HepG2 (cell line): ENCODE data around the gene ABI3. TPM values are rescaled to one million over a fixed set of nuclear protein-coding genes. Genes with fewer than 3 reads are reported as not detected.
A peak's percentile ranks its signal among the peaks of the same experiment; 100 is the strongest.

ENCODE experiments used
- ATAC-seq: fragments of 200-7000 bp; cut with Tn5 transposase; 3 replicates; pipeline ENCODE4 v1.9.1; 2020; ENCODE audit warnings: mild to moderate bottlenecking, moderate library complexity
- BruUV-seq: library from RNA; stranded (reverse); fragments of 400-500 nt; replicated peaks from 2 replicates; lab custom pipeline; 2021; lab: Mats Ljungman, UMichigan
- CTCF ChIA-PET: fragments of 300-600 bp; formaldehyde crosslinking; extraction: SDS; loops from one replicate; lab custom pipeline; 2021; ENCODE audit warnings: low total read pairs, inconsistent platforms, low intra/inter-chr PET ratio; lab: Yijun Ruan, JAX
- POLR2A ChIA-PET: fragments of 350-600 bp; sonication (Branson Sonifier 250); formaldehyde crosslinking; loops from one replicate; lab custom pipeline; 2020; ENCODE audit warnings: antibody characterized with exemption, inconsistent platforms; lab: Yijun Ruan, JAX
- DNase-seq: peaks from one replicate; pipeline ENCODE4 v3.0.0-alpha.2; 2015; ENCODE audit warnings: low spot score
- FAIRE-seq: peaks from 3 replicates; lab custom pipeline; 2011; peaks lifted over from hg19 to GRCh38; lab: Jason Lieb, UNC
- H2AFZ ChIP-seq: one replicate; pipeline ENCODE4 v1.6.1; 2011; ENCODE audit warnings: low read length, inconsistent platforms
- H3K27ac ChIP-seq: fragments of 300-600 bp; 3 replicates; pipeline ENCODE4 v1.8.0; 2011; ENCODE audit warnings: mixed run types, mild to moderate bottlenecking, mixed read lengths, low read length, inconsistent platforms; ENCODE audit not compliant: insufficient read depth; ENCODE audit errors: extremely low read length
- H3K27me3 ChIP-seq, 2 experiments: fragments of 200-600 bp in 1 of 2; 2 replicates in 1 of 2; 3 replicates in 1 of 2; pipeline versions ENCODE4 v1.6.0 to v1.8.0; 2011; ENCODE audit warnings: low read length in 2 of 2, mild to moderate bottlenecking in 2 of 2, moderate library complexity in 2 of 2, inconsistent platforms in 1 of 2; ENCODE audit not compliant: insufficient read depth in 2 of 2, control insufficient read depth in 1 of 2
- H3K36me3 ChIP-seq, 2 experiments: fragments of 200-600 bp in 1 of 2; replicated peaks in 1 of 2; 2 replicates in 1 of 2; 3 replicates in 1 of 2; pipeline versions ENCODE4 v1.5.1 to v1.8.0; 2011; ENCODE audit warnings: low read length in 2 of 2, inconsistent platforms in 1 of 2; ENCODE audit not compliant: insufficient read depth in 2 of 2, control insufficient read depth in 1 of 2
- H3K4me1 ChIP-seq: 2 replicates; pipeline ENCODE4 v1.5.1; 2012; ENCODE audit warnings: low read length, inconsistent platforms; ENCODE audit not compliant: insufficient read depth
- H3K4me2 ChIP-seq: 2 replicates; pipeline ENCODE4 v1.6.0; 2011; ENCODE audit warnings: low read depth, low read length, inconsistent platforms
- H3K4me3 ChIP-seq, 3 experiments: fragments of 200-600 bp in 1 of 3; sonication (generic), shearing (Covaris generic) in 1 of 3; replicated peaks in 1 of 3; 2 replicates each; pipeline ENCODE4 v1.5.1; 2011 to 2016; ENCODE audit warnings: low read length in 3 of 3, inconsistent platforms in 2 of 3, low read depth in 2 of 3, mild to moderate bottlenecking in 2 of 3, control low read depth in 1 of 3, mixed read lengths in 1 of 3; ENCODE audit not compliant: insufficient read depth in 1 of 3
- H3K79me2 ChIP-seq: one replicate; pipeline ENCODE4 v1.6.1; 2011; ENCODE audit warnings: low read length, inconsistent platforms; ENCODE audit not compliant: insufficient read depth
- H3K9ac ChIP-seq: 2 replicates; pipeline ENCODE4 v1.6.0; 2011; ENCODE audit warnings: mild to moderate bottlenecking, low read depth, low read length, inconsistent platforms; ENCODE audit not compliant: insufficient read depth
- H3K9me3 ChIP-seq: 2 replicates; pipeline ENCODE4 v1.5.1; 2012; ENCODE audit warnings: mild to moderate bottlenecking, low read length
- H4K20me1 ChIP-seq: 2 replicates; pipeline ENCODE4 v1.6.0; 2011; ENCODE audit warnings: inconsistent platforms, mild to moderate bottlenecking, low read length, moderate library complexity; ENCODE audit not compliant: insufficient read depth
- ADNP ChIP-seq: sonication (generic); formaldehyde crosslinking; IDR thresholded peaks from 2 replicates; pipeline ENCODE4 v1.4.0; 2020; ENCODE audit warnings: missing genetic modification reagents
- KDM2A ChIP-seq: sonication (generic); formaldehyde crosslinking; IDR thresholded peaks from 2 replicates; pipeline ENCODE4 v1.4.0; 2020; ENCODE audit warnings: low read depth, missing genetic modification reagents, borderline replicate concordance
- KLF15 ChIP-seq: sonication (generic); formaldehyde crosslinking; IDR thresholded peaks from 2 replicates; pipeline ENCODE4 v1.8.1; 2023; ENCODE audit warnings: borderline replicate concordance, mild to moderate bottlenecking, inconsistent platforms, missing genetic modification reagents, mixed read lengths
- REPIN1 ChIP-seq: sonication (generic); formaldehyde crosslinking; IDR thresholded peaks from 2 replicates; pipeline ENCODE4 v1.8.0; 2022; ENCODE audit warnings: missing genetic modification reagents, low read depth, mild to moderate bottlenecking, borderline replicate concordance
- ZFP62 ChIP-seq: sonication (generic); formaldehyde crosslinking; IDR thresholded peaks from 2 replicates; pipeline ENCODE4 v1.4.0; 2020; ENCODE audit warnings: missing genetic modification reagents
- ZNF143 ChIP-seq: sonication (generic); formaldehyde crosslinking; IDR thresholded peaks from 2 replicates; pipeline ENCODE4 v1.4.0; 2020; ENCODE audit warnings: missing genetic modification reagents
- ZSCAN9 ChIP-seq: IDR thresholded peaks from 2 replicates; pipeline ENCODE4 v1.6.1; 2016; ENCODE audit warnings: borderline replicate concordance
- WGBS: methylation state at CpG from one replicate; pipeline ENCODE4 v1.1.6; 2017; ENCODE audit warnings: low lambda C conversion rate; 5-methylcytosine and 5-hydroxymethylcytosine counted together
- in situ Hi-C: cut with HindIII; loops from 2 replicates; pipeline ENCODE4 v1.10.0; 2017; ENCODE audit warnings: low pct_unique_long_range_greater_than_20kb; ENCODE audit not compliant: extremely low pct_ligation_motif_present
- intact Hi-C: fragments of 100-400 bp; cut with micrococcal nuclease; formaldehyde crosslinking; loops from one replicate; pipeline ENCODE4 v1.10.0; 2022; ENCODE audit not compliant: unreplicated experiment
- polyA plus RNA-seq, 8 experiments: library from polyadenylated mRNA; depleted of rRNA in 3 of 8; stranded (reverse) in 7 of 8; unstranded in 1 of 8; fragments of >200 nt; fragmentation: Illumina TruSeq in 4 of 8; extraction: Trizol in 4 of 8; gene quantifications; 2 replicates each; pipeline versions ENCODE4 v1.2.1 to v1.2.3, GENCODE V29; 2011 to 2016; ENCODE audit warnings: low read depth in 4 of 8, missing spikeins in 1 of 8, mixed read lengths in 1 of 8; ENCODE audit not compliant: insufficient read depth in 1 of 8
- total RNA-seq, 5 experiments: library from RNA; depleted of rRNA; stranded (reverse); fragments of >200 nt; fragmentation: Illumina TruSeq; extraction: Trizol; gene quantifications; 2 replicates each; pipeline ENCODE4 v1.2.3, GENCODE V29; 2016; ENCODE audit warnings: low read depth in 1 of 5
- TF ChIP-seq, protein P1 (sequence below): sonication (generic); formaldehyde crosslinking; IDR thresholded peaks from 2 replicates; pipeline ENCODE4 v1.5.1; 2020; ENCODE audit warnings: missing genetic modification reagents, mild to moderate bottlenecking, borderline replicate concordance
- TF ChIP-seq, protein P2 (sequence below): sonication (generic); formaldehyde crosslinking; IDR thresholded peaks from 2 replicates; pipeline ENCODE4 v1.4.0; 2020; ENCODE audit warnings: missing genetic modification reagents, mild to moderate bottlenecking, borderline replicate concordance
- TF ChIP-seq, protein P3 (sequence below), 2 experiments: sonication (generic) in 1 of 2; formaldehyde crosslinking in 1 of 2; IDR thresholded peaks; 2 replicates each; pipeline versions ENCODE4 v1.4.0 to v1.6.1; 2016 to 2020; ENCODE audit warnings: borderline replicate concordance in 1 of 2, low read depth in 1 of 2, mild to moderate bottlenecking in 1 of 2, missing genetic modification reagents in 1 of 2

Gene ABI3
- total and polyA plus RNA-seq, 2 of the 13 experiments (the other 11 are each of a cell fraction or from before 2014, with no cell fraction given), result not detected

DNA sequence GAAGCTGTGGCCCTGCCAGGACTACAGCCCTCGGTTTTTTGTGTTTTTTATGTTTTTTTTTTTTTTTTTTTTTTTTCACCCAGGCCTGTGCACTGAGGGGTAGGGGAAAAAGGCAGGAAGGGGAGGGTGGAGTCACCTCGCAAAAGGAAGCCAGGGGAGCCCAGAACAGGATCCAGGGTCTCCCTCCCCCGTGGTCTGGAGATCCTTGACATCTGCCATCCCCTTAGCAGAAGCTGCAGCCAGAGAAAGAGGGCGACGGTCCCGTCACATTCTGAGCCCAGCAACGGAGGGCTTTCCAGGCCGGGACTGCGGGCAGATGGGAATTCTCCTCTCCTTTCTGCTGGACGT lies 49.1 kb downstream of the ABI3 start:
- Histone ChIP-seq H3K4me1 (peaks cover 13% of the 10 kb centered on the region), H3K4me2 (peak overlapping the region; percentile 99), H3K27ac (no peak overlapping the region), H3K9ac (peak overlapping the region; percentile 51; the same call in 1 of the 2 replicates), H3K79me2 (no peaks in the 10 kb centered on the region), H3K9me3 (no peaks in the 10 kb centered on the region), H3K27me3 (peaks cover 2 to 25% of the 10 kb centered on the region in 2 experiments; a peak in 4 of 5 replicates), H3K36me3 (no peaks in the 10 kb centered on the region), H3K4me3 (peak overlapping the region; percentile 46 to 76 (median 55)), H4K20me1 (no peaks in the 10 kb centered on the region), H2AFZ (peak overlapping the region; percentile 34)
- POLR2A ChIA-PET, result no interaction called here
- CTCF ChIA-PET, result no interaction called here
- TF ChIP-seq ZSCAN9 (CRISPR knock-in tag) (no peak), KLF15 (CRISPR knock-in tag) (0 out of 2 replicates have a peak, but pooled peaks have one; percentile 18), ZFP62 (CRISPR knock-in tag) (no peak), ADNP (CRISPR knock-in tag) (0 out of 2 replicates have a peak, but pooled peaks have one; percentile 64), ZNF143 (CRISPR knock-in tag) (0 out of 2 replicates have a peak, but pooled peaks have one; percentile 10), KDM2A (0 out of 2 replicates have a peak, but pooled peaks have one; percentile 22), REPIN1 (CRISPR knock-in tag) (0 out of 2 replicates have a peak, but pooled peaks have one; percentile 14)
- TF ChIP-seq, protein P1, sequence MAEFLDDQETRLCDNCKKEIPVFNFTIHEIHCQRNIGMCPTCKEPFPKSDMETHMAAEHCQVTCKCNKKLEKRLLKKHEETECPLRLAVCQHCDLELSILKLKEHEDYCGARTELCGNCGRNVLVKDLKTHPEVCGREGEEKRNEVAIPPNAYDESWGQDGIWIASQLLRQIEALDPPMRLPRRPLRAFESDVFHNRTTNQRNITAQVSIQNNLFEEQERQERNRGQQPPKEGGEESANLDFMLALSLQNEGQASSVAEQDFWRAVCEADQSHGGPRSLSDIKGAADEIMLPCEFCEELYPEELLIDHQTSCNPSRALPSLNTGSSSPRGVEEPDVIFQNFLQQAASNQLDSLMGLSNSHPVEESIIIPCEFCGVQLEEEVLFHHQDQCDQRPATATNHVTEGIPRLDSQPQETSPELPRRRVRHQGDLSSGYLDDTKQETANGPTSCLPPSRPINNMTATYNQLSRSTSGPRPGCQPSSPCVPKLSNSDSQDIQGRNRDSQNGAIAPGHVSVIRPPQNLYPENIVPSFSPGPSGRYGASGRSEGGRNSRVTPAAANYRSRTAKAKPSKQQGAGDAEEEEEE, result no peak
- TF ChIP-seq, protein P2, sequence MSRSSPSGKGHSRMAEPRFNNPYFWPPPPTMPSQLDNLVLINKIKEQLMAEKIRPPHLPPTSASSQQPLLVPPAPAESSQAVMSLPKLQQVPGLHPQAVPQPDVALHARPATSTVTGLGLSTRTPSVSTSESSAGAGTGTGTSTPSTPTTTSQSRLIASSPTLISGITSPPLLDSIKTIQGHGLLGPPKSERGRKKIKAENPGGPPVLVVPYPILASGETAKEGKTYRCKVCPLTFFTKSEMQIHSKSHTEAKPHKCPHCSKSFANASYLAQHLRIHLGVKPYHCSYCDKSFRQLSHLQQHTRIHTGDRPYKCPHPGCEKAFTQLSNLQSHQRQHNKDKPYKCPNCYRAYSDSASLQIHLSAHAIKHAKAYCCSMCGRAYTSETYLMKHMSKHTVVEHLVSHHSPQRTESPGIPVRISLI, result 0 out of 2 replicates have a peak, but pooled peaks have one; percentile 15
- TF ChIP-seq, protein P3, sequence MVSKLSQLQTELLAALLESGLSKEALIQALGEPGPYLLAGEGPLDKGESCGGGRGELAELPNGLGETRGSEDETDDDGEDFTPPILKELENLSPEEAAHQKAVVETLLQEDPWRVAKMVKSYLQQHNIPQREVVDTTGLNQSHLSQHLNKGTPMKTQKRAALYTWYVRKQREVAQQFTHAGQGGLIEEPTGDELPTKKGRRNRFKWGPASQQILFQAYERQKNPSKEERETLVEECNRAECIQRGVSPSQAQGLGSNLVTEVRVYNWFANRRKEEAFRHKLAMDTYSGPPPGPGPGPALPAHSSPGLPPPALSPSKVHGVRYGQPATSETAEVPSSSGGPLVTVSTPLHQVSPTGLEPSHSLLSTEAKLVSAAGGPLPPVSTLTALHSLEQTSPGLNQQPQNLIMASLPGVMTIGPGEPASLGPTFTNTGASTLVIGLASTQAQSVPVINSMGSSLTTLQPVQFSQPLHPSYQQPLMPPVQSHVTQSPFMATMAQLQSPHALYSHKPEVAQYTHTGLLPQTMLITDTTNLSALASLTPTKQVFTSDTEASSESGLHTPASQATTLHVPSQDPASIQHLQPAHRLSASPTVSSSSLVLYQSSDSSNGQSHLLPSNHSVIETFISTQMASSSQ (IDR thresholded peaks at IDR 0.05; ENCODE audit: low read depth), result no peak
- TF ChIP-seq, protein P3 (CRISPR knock-in tag; IDR thresholded peaks at IDR 0.05; ENCODE audit: borderline replicate concordance), result no peak
- in situ Hi-C loops (no loop called here), intact Hi-C loops (no loop called here)
- FAIRE-seq (no peak), ATAC-seq (peak; percentile 16), DNase-seq (no peak)
- WGBS, result 6% methylated on average over 10 of the region's 10 CpGs
- BruUV-seq, result no TSS peak
